GM12864 (cell line): ENCODE measurements around the gene IER5.

Experiments
- DNase-seq: peaks from one replicate; pipeline ENCODE4 v3.0.0-alpha.2; 2011; ENCODE audit warnings: low read depth
- H3K4me3 ChIP-seq: 2 replicates; pipeline ENCODE4 v1.5.1; 2011; ENCODE audit warnings: mild to moderate bottlenecking, low read depth, low read length, control low read depth
- TF ChIP-seq, protein P1 (sequence below): IDR thresholded peaks from 2 replicates; pipeline ENCODE4 v1.5.1; 2011; ENCODE audit warnings: low read depth, mild to moderate bottlenecking, moderate library complexity, low read length, control low read depth, inconsistent platforms; ENCODE audit errors: missing control alignments

The IER5 gene

DNA sequence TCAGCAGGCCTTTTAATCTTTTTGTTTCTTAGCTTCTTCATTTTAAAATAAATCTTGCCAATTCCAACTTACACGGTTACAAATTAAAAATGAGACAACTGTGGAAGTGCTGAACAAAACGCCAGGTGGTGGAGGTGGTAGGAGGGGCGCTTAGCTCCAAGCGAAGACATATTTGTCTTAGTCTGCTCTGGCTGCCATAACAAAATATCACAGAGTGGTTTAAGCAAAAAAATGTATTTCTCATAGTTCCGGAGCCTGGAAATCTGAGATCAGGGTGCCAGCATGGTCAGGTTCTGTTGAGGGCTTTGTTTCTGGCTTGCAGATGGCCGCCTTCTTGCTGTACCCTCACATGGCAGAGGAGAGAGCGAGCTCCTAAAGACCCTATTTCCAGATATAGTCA is 14.9 kb downstream of the IER5 start:
- H3K4me3 ChIP-seq, result no peak overlapping the region
- DNase-seq, result no peak
- TF ChIP-seq, protein P1, sequence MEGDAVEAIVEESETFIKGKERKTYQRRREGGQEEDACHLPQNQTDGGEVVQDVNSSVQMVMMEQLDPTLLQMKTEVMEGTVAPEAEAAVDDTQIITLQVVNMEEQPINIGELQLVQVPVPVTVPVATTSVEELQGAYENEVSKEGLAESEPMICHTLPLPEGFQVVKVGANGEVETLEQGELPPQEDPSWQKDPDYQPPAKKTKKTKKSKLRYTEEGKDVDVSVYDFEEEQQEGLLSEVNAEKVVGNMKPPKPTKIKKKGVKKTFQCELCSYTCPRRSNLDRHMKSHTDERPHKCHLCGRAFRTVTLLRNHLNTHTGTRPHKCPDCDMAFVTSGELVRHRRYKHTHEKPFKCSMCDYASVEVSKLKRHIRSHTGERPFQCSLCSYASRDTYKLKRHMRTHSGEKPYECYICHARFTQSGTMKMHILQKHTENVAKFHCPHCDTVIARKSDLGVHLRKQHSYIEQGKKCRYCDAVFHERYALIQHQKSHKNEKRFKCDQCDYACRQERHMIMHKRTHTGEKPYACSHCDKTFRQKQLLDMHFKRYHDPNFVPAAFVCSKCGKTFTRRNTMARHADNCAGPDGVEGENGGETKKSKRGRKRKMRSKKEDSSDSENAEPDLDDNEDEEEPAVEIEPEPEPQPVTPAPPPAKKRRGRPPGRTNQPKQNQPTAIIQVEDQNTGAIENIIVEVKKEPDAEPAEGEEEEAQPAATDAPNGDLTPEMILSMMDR, result no peak

DNA sequence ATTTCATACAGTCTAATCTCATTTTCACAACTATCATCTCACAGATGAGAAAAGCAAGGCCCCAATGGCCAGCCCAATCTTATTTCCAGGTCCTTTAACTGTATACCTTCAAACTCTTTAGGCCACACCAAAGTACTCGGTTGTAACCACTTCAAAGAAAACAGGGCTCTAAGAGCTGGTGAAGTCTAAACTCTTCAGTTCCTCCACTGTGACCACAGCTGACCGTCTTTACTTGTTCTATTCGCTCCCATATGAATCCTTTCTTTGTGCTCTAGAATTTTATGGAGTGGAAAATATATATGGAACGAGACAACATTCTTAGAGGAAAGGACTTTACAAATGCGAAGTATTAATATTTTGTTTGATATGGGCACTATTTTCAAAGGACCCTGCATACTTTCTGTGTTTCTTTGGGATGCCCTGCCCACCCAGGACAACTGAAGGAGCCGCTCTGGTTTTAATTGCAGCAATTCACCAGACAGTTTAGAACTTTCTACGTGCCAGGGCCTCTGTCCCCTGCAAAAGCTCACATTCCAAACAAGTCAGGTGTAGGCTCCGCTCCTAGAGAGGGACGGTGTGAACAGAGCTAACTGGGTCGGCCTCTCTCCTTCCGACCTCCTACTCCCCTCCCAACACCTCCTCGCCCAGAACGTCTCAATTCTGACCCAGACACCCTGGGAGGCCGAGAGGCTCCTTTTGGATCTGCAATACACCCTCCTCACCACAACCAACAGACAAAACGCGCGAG is 15.7 kb downstream of the IER5 start:
- no peak for DNase-seq
- H3K4me3 ChIP-seq, result peak overlapping the region; percentile 81
- TF ChIP-seq, protein P1, result peak; percentile 38

DNA sequence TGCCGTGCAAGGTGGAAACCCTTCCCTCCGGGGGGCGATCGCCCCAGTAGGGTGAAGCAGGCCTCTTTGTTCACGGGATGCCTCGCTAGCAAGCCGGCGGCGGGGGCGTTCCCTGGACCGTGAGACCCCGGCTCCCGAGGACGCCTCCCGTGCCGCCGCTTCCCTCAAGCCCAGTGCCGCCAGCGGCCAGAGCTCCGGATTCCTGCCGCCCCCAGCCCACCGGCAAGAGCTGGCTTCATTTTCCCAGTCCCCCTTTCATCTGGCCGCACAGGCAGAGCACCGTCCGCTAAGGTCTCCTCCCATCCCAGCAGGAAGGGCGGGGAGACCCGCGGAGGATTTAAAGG is 16.3 kb downstream of the IER5 start:
- TF ChIP-seq, protein P1, result no peak
- H3K4me3 ChIP-seq, result peak overlapping the region; percentile 81
- no peak for DNase-seq

DNA sequence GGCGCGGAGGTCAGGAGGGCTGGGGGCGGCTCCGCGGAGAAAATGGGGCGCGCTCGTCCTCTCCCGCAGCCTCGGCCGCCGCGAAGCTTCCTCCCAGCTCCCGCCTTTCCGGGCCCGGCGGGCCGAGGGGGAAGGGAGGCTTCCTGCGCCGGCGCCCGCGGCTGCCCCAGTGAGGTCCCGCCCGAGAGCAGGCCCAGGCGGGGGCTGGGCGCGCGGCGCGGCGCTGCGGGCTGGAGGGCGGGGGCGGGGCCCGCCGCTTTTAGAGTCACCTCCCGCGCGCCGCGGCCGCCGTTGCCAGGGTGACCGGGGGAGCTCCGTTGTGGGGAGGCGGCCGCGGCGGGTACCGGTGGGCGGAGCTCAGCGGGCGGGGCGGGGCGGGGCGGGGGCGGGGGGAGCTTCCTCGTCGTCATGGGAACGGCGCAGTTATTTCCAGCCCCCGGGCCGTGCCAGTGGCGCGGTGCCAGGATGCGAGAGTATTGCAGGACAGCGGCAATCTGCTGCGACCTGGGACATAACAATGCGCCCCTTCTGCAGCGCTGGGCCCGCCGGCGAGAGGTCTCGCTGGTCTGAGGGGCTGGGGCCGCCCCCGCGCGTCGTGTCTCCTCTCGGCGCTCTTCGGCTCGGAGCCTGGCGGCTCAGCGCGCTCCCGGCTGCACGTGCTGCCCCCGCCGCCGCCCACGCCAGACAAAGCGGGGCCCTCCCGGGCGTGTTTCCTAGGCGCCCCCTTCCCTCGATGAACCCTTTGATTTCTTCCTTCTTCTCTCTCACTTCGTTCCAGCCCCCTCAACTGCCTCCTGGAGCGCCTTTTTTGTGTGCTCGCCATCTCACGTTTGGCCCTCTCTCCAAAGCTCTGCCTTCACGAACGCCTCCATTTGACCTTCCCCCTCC is 16.9 kb downstream of the IER5 start:
- no peak for DNase-seq
- H3K4me3 ChIP-seq, result peak overlapping the region; percentile 81
- TF ChIP-seq, protein P1, result no peak

DNA sequence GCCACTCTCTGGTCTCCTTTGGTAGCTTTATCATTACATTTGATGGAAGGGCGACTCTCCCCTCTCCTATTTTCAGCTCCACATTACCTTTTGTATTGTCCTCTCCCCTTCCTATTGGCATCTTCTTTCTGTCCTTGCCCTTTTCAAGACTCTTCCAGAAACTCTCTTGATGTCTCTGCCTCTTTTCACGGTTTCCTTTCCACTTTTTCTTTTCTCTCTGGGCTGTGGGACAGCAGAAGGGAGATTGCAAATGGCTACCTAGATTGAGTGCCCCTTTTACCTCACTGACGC is 17.5 kb downstream of the IER5 start:
- no peak overlapping the region for H3K4me3 ChIP-seq
- TF ChIP-seq, protein P1, result no peak
- DNase-seq, result no peak

DNA sequence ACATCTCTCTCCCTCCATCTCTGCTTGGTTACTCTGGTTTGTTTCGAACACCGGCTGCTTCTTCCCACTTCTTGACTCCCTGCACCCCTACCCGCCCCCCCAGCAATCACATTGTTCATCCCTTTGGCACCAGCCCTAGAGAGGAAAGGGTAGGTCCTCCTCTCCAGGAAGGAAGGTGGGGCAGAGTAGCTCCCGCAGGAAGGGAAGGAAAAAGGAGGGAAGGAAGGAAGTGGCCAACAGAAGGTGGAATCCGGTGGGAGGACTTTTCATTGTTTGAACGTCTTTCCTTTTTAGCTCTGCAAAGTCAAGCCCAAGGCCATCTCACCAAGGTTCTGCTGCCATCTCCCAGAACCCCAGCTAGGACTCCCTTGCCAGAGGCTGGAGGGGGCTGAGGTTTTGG is 18.0 kb downstream of the IER5 start:
- no peak for DNase-seq
- H3K4me3 ChIP-seq, result no peak overlapping the region
- TF ChIP-seq, protein P1, result no peak
